HG02885 (cell line): ENCODE data around the gene INTS7.
"Not testable (repeated sequence)": the region's sequence is repeated elsewhere in the genome, so short reads cannot be mapped to it uniquely, and the experiment has no call there.

Experiments used
- ATAC-seq: cut with Tn5 transposase; IDR thresholded peaks from one replicate; pipeline ENCODE4 v1.9.1; 2021; ENCODE audit warnings: mild to moderate bottlenecking; ENCODE audit not compliant: unreplicated experiment, poor library complexity

INTS7 gene

GRCh38 chr1:211986628-211987254 lies 48.6 kb downstream of the INTS7 start:
- ATAC-seq, result no peak

- peak; percentile 97 for ATAC-seq
These were observed 49.6 kb downstream of the INTS7 start for GRCh38 chr1:211985556-211986264.

- ATAC-seq, result no peak
These were observed 56.8 kb downstream of the INTS7 start for GRCh38 chr1:211978596-211978995.

- ATAC-seq, result no peak
These were observed 60.0 kb downstream of the INTS7 start for GRCh38 chr1:211975152-211975941.

- ATAC-seq, result no peak
These were observed 61.8 kb downstream of the INTS7 start for GRCh38 chr1:211973541-211973940.

- no peak for ATAC-seq
These were observed 67.0 kb downstream of the INTS7 start for GRCh38 chr1:211968200-211968834.

GRCh38 chr1:211967704-211968103 lies 67.7 kb downstream of the INTS7 start:
- no peak for ATAC-seq

- ATAC-seq, result no peak
These were observed 70.1 kb downstream of the INTS7 start for GRCh38 chr1:211965108-211965805.

- no peak for ATAC-seq
These were observed 75.7 kb downstream of the INTS7 start for GRCh38 chr1:211959680-211960079.

GRCh38 chr1:211959221-211959620 lies 76.1 kb downstream of the INTS7 start:
- ATAC-seq, result no peak

- not testable (repeated sequence) for ATAC-seq
These were observed 81.3 kb downstream of the INTS7 start for GRCh38 chr1:211954028-211954427.

GRCh38 chr1:211953543-211953942 lies 81.8 kb downstream of the INTS7 start:
- not testable (repeated sequence) for ATAC-seq

GRCh38 chr1:211952299-211952698 lies 83.1 kb downstream of the INTS7 start:
- no peak for ATAC-seq

- peak; percentile 58 for ATAC-seq
These were observed 83.5 kb downstream of the INTS7 start for GRCh38 chr1:211951856-211952255.

GRCh38 chr1:211948377-211948776 lies 87.0 kb downstream of the INTS7 start:
- ATAC-seq, result no peak

- no peak for ATAC-seq
These were observed 87.7 kb downstream of the INTS7 start for GRCh38 chr1:211947396-211948295.

GRCh38 chr1:211944733-211945500 lies 90.4 kb downstream of the INTS7 start:
- ATAC-seq, result no peak

- ATAC-seq, result no peak
These were observed 92.8 kb downstream of the INTS7 start for GRCh38 chr1:211942583-211942982.
